Large intestine (tissue), 3 donors: ENCODE measurements around the gene HPGD. TPM values are rescaled to one million over a fixed set of nuclear protein-coding genes. Genes with fewer than 3 reads are reported as not detected.

Source experiments
- DNase-seq, 2 donors: peaks; one replicate each; pipeline versions ENCODE4 v3.0.0 to v3.0.0-alpha.2; 2013
- H3K27ac ChIP-seq: one replicate; pipeline ENCODE4 v1.5.1; 2013; ENCODE audit warnings: low read length
- H3K27me3 ChIP-seq: 2 replicates; pipeline ENCODE4 v1.6.1; 2013; ENCODE audit warnings: low read length; ENCODE audit not compliant: control insufficient read depth, insufficient read depth
- H3K36me3 ChIP-seq: 2 replicates; pipeline ENCODE4 v1.6.1; 2013; ENCODE audit warnings: low read length; ENCODE audit not compliant: control insufficient read depth, insufficient read depth
- H3K4me1 ChIP-seq: one replicate; pipeline ENCODE4 v1.6.1; 2013; ENCODE audit warnings: low read length; ENCODE audit not compliant: control insufficient read depth, insufficient read depth
- H3K4me3 ChIP-seq: one replicate; pipeline ENCODE4 v1.5.1; 2013; ENCODE audit warnings: low read length
- H3K9me3 ChIP-seq: one replicate; pipeline ENCODE4 v1.6.1; 2013; ENCODE audit warnings: mild to moderate bottlenecking, low read depth, low read length, moderate library complexity; ENCODE audit not compliant: control insufficient read depth
- WGBS: methylation state at CpG from one replicate; pipeline ENCODE4 v1.1.5; 2013; ENCODE audit warnings: low lambda C conversion rate; ENCODE audit not compliant: insufficient coverage; 5-methylcytosine and 5-hydroxymethylcytosine counted together
- polyA plus RNA-seq: library from polyadenylated mRNA; unstranded; fragments of 120-200 nt; gene quantifications from one replicate; pipeline ENCODE4 v1.2.1, GENCODE V29; 2013

The HPGD gene
- polyA plus RNA-seq, 1 donor: 57.7 TPM

DNA sequence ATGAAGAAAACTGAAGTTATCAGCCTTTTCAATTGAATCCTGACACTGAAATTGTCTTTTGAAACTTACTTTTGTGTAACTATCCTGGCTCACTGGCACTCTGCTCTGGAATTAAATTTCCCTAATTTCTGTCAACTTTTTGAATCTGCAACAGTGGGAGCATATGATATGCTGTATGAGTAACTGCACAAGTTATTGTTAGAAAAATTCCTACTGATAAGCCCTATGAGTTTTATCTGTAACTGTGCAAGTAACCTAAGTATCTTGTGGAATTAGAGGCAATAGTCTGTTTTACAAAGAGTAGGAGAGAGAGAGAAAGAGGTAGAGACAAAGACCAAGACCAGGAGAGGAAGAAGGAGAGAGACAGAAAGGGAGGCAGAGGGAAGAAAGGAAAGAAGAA is 9.2 kb upstream of the HPGD start:
- peak in 1 of 2 donors; percentile 16 for DNase-seq
- H3K9me3 ChIP-seq: no peaks in the 10 kb centered on the region
- peak overlapping the region; percentile 64 for H3K27ac ChIP-seq
- H3K4me3 ChIP-seq: no peak overlapping the region
- no peaks in the 10 kb centered on the region for H3K36me3 ChIP-seq
- H3K27me3 ChIP-seq: no peaks in the 10 kb centered on the region
- H3K4me1 ChIP-seq: peaks cover 15% of the 10 kb centered on the region

DNA sequence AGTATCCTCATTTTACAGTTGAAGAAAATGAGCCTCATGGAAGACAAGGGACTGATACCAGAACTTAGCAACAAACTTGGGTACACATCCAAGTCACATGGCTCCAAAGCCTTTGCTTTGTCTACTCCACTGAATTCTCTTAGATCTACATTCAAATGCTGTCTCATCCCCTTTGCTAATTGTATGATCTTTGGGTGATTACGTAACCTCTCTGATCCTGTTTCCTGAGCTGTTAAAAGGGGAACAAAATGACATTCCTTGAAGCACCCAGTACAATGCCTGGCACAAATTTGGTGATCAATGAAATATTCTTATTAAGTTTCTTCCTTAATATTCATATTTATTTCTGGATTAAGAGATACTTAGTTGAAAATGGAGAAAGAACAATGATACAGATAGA is 5.9 kb upstream of the HPGD start:
- no peak overlapping the region for H3K27ac ChIP-seq
- no peak for DNase-seq
- no peaks in the 10 kb centered on the region for H3K9me3 ChIP-seq
- no CpG with 5 or more reads among the region's 1 CpG for WGBS
- H3K36me3 ChIP-seq: no peaks in the 10 kb centered on the region
- H3K4me1 ChIP-seq: peaks cover 21% of the 10 kb centered on the region
- H3K4me3 ChIP-seq: no peak overlapping the region
- no peaks in the 10 kb centered on the region for H3K27me3 ChIP-seq

DNA sequence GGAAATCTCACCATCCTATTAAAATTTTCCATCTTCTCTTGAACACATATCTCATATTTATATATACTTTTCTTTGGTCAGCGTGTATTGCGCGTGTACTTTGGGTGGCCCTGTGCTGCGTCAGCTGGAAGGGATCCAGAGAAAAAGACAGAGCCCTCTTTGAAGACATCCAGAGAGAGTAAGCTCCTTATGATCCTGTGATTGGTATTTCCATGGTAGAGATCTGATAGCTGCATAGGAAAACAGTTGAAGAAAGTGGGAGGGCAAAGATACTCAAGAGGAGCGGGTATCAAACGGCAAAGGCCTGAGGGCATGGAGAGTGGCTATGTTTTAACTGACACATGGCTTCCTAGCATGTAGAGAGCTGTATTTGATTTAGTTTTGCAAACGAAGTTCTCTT is 4.4 kb upstream of the HPGD start:
- Histone ChIP-seq H3K4me3 (no peak overlapping the region), H3K36me3 (no peaks in the 10 kb centered on the region), H3K4me1 (peaks cover 11% of the 10 kb centered on the region), H3K27me3 (no peaks in the 10 kb centered on the region), H3K9me3 (peaks cover 3% of the 10 kb centered on the region), H3K27ac (no peak overlapping the region)
- WGBS: 93% methylated on average over 5 of the region's 7 CpGs
- DNase-seq: no peak

DNA sequence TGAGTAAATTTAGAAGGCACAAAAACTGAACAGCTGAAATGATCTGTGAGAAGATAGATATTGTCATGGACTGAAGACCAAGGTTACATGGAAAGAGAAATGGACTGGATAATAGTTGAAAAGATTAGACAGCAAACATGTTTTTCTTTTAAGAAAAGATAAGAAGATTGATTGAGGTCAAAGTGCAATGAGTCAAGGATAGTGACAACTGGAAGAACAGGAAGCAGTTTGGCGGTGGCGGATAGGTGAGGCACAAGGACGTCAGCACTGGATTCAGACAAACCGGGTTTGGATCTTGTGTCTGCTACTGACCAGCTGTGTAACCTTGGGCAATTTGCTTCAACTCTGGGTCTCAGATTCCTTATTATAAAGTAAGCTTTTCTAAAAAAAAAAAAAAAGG is 2.0 kb upstream of the HPGD start:
- peak; percentile 80 to 88 for DNase-seq
- H3K9me3 ChIP-seq: peaks cover 3% of the 10 kb centered on the region
- H3K27ac ChIP-seq: peak overlapping the region; percentile 97
- no peak overlapping the region for H3K4me3 ChIP-seq
- no peaks in the 10 kb centered on the region for H3K36me3 ChIP-seq
- no CpG with 5 or more reads among the region's 4 CpGs for WGBS
- H3K4me1 ChIP-seq: peaks cover 6% of the 10 kb centered on the region
- no peaks in the 10 kb centered on the region for H3K27me3 ChIP-seq

DNA sequence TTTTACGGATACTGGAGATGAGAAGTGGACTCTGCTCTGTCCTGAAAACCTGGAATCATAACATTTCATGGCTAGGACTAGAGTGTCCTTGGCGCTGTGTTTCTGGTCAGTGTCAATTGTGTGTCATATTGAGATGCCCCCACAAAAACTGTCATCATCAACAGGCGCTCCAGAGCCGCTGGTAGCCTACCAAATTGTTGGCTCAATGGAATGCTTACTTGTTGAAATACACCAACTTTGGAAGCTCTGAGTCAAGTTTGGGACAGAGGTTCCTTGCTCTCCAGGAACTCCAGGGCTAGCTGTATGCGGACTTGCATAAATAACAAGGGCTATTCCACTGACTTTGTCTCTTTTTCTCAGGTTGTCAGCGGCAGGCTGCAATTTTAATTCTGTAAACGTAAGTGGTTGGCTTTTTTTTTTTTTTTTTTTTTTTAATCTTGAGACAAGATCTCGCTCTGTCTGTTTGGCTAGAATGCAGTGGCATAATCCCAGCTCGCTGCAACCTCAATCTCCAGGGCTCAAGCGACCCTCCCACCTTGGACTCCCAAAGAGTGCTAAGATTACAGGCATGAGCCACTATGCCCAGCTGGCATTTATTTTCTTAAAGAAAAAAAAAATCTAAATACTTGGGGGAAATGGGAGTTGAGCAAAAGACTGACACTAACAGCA is 871 bp upstream of the HPGD start:
- Histone ChIP-seq H3K4me1 (peaks cover 6% of the 10 kb centered on the region), H3K27me3 (no peaks in the 10 kb centered on the region), H3K36me3 (no peaks in the 10 kb centered on the region), H3K4me3 (peak overlapping the region; percentile 87), H3K27ac (peak overlapping the region; percentile 97), H3K9me3 (peaks cover 3% of the 10 kb centered on the region)
- no CpG with 5 or more reads among the region's 10 CpGs for WGBS
- no peak for DNase-seq

DNA sequence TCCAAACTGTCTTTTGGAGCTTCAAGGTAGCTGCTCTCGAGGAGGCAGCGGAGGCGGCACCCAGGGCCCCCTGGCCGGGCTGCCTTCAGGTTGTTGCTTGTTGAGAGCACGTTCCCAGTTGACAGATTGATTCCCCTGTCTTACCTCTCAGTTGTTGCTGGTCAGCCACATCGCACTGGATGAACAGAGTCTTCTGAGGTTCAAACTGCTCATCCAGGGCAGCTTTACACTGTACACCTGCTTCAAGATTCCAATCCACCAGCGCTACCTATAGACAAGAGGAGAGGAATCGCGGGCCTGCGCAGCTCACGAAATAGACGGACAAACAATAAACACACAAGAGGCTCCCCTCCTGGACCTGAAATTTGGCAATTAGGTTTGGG is 497 bp downstream of the HPGD start:
- no peaks in the 10 kb centered on the region for H3K27me3 ChIP-seq
- peak overlapping the region; percentile 87 for H3K4me3 ChIP-seq
- H3K27ac ChIP-seq: peak overlapping the region; percentile 97
- peak; percentile 41 to 81 for DNase-seq
- peaks cover 6% of the 10 kb centered on the region for H3K4me1 ChIP-seq
- WGBS: no CpG with 5 or more reads among the region's 12 CpGs
- H3K36me3 ChIP-seq: no peaks in the 10 kb centered on the region
- peaks cover 3% of the 10 kb centered on the region for H3K9me3 ChIP-seq

DNA sequence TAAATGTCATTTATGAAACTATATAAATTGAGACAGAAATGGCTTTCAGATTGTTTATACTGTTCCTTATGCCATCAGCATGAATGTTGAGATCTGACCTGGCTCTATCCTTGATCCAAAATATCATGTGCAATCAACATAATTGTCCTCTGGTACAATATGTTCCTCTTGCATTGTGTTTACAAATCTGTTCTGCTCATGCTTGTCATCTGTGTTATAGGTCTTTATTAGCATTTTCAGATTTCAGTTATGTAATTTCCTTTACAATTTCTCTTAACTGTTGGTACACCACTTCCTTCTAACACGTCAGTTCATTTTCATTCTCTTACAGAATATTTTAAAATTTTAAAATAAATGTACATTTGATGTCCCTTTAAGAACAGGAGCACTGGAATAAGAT is 1.6 kb downstream of the HPGD start:
- 89% methylated on average over 1 of the region's 1 CpG for WGBS
- Histone ChIP-seq H3K4me3 (no peak overlapping the region), H3K4me1 (peaks cover 3% of the 10 kb centered on the region), H3K36me3 (no peaks in the 10 kb centered on the region), H3K27me3 (no peaks in the 10 kb centered on the region), H3K9me3 (peaks cover 3% of the 10 kb centered on the region), H3K27ac (no peak overlapping the region)
- DNase-seq: no peak

DNA sequence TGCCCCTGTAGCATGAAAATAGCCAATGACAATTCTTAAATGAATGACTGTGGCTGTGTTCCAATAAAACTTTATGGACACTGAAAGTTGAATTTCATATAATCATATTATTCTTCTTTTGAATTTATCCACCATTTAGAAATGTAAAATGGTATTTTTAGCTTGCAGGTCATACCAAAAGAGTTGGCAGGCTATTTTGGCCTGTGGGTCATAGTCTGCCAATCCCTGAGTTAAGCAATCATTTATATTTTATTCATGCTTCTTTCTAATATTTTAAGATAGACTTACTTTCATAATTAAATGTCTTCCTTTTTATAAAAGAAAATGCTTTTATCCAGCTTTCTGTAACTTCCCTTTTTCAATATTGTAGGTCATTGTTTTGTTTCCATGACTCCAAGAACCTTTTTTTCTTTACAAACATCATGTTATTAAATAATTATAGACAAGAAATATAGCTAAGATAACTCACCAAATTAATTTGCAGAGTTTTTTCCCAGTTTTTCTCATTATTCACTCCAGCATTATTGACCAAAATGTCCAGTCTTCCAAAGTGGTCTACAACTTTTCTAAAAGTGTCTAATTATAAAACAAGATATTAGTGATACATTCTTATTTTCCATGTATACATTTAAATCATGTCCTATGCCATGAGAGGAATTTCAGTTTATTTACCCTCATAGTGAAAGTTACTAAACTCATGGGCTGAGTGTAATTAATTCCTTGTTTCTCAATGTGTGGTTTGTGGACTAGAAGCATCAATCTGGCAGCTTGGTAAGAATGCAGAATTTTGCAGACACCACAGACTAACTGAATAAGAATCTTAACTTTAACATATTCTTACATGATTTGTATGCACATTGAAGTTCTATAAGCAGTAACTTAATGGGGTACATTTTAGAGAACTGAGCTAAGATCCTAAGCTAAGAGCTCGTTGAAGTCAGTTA is 4.5 kb downstream of the HPGD start:
- Histone ChIP-seq H3K4me3 (no peak overlapping the region), H3K36me3 (no peaks in the 10 kb centered on the region), H3K27me3 (no peaks in the 10 kb centered on the region), H3K27ac (no peak overlapping the region), H3K9me3 (peaks cover 3% of the 10 kb centered on the region), H3K4me1 (no peaks in the 10 kb centered on the region)
- DNase-seq: no peak
- no CpG with 5 or more reads among the region's 1 CpG for WGBS

DNA sequence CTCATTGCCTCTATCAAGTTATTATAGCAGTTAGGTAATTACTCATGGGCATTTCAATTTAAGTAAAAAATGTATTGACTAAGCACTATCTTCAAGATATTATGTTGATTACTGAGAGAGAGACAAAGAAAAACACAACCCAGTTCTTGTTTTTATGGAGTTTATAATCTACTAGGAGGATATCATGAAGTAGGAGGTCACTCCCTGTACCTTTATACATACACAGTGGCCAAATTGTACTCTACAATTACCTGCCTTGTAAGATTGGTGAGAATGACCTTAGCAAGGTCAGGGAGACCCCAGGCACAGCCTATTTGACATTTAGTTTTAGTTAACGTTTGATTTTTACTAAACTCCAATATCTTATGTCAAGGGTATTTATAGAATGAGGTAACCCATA is 5.5 kb downstream of the HPGD start:
- Histone ChIP-seq H3K27me3 (no peaks in the 10 kb centered on the region), H3K27ac (no peak overlapping the region), H3K36me3 (no peaks in the 10 kb centered on the region), H3K4me1 (no peaks in the 10 kb centered on the region), H3K4me3 (no peak overlapping the region), H3K9me3 (no peaks in the 10 kb centered on the region)
- 42% methylated on average over 1 of the region's 1 CpG for WGBS
- no peak for DNase-seq

DNA sequence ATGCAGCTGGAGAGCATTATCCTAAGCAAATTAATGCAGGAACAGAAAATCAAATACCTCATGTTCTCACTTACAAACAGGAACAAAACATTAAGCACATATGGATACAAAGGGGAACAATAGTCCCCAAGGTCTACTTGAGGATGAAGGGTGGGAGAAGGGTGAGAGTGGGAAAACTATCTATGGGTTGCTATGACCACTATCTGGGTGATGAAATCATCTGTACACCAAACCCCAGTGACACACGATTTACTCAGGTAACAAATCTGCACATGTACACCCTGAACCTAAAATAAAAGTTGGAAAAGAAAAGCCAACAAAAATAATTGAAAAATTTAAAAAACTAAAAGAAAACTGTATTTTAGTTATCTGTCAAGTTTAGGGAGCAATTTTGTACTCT is 5.9 kb downstream of the HPGD start:
- Histone ChIP-seq H3K4me1 (no peaks in the 10 kb centered on the region), H3K9me3 (no peaks in the 10 kb centered on the region), H3K27ac (no peak overlapping the region), H3K4me3 (no peak overlapping the region), H3K36me3 (no peaks in the 10 kb centered on the region), H3K27me3 (no peaks in the 10 kb centered on the region)
- 33% methylated on average over 1 of the region's 1 CpG for WGBS
- no peak for DNase-seq
